Hepatocyte (in vitro differentiated cells): ENCODE measurements around the gene STAC3. TPM values are rescaled to one million over a fixed set of nuclear protein-coding genes. Genes with fewer than 3 reads are reported as not detected.

Experiments used
- DNase-seq: peaks from one replicate; pipeline ENCODE4 v3.0.0-alpha.2; 2016; ENCODE audit warnings: low spot score
- H2AFZ ChIP-seq: fragments of 200-600 bp; sonication (generic); 2 replicates; pipeline ENCODE4 v1.6.0; 2016; ENCODE audit warnings: antibody characterized with exemption, mild to moderate bottlenecking
- H3K27ac ChIP-seq: fragments of 200-600 bp; sonication (generic); 2 replicates; pipeline ENCODE4 v1.5.1; 2016; ENCODE audit warnings: mild to moderate bottlenecking
- H3K27me3 ChIP-seq: fragments of 200-600 bp; sonication (generic); 2 replicates; pipeline ENCODE4 v1.6.1; 2016
- H3K36me3 ChIP-seq: fragments of 200-600 bp; sonication (generic); replicated peaks from 2 replicates; pipeline ENCODE4 v1.5.1; 2016; ENCODE audit warnings: low read depth; ENCODE audit not compliant: insufficient read depth
- H3K4me1 ChIP-seq: fragments of 200-600 bp; sonication (generic); 2 replicates; pipeline ENCODE4 v1.5.1; 2016; ENCODE audit warnings: mild to moderate bottlenecking, moderate library complexity; ENCODE audit not compliant: insufficient read depth
- H3K4me2 ChIP-seq: fragments of 200-600 bp; sonication (generic); 2 replicates; pipeline ENCODE4 v1.6.0; 2016
- H3K4me3 ChIP-seq: fragments of 200-600 bp; sonication (generic); 2 replicates; pipeline ENCODE4 v1.5.1; 2016; ENCODE audit warnings: mild to moderate bottlenecking
- H3K79me2 ChIP-seq: fragments of 200-600 bp; sonication (generic); 2 replicates; pipeline ENCODE4 v1.6.0; 2017; ENCODE audit warnings: mild to moderate bottlenecking
- H3K9me2 ChIP-seq: fragments of 200-600 bp; sonication (generic); replicated peaks from 2 replicates; pipeline ENCODE4 v1.6.0; 2017; ENCODE audit warnings: mild to moderate bottlenecking; ENCODE audit not compliant: insufficient read depth
- H3K9me3 ChIP-seq: fragments of 200-600 bp; sonication (generic); 2 replicates; pipeline ENCODE4 v1.5.1; 2016; ENCODE audit warnings: low read depth, mild to moderate bottlenecking
- H4K20me1 ChIP-seq: fragments of 200-600 bp; sonication (generic); 2 replicates; pipeline ENCODE4 v1.6.0; 2016; ENCODE audit warnings: mild to moderate bottlenecking; ENCODE audit not compliant: insufficient read depth, poor library complexity, severe bottlenecking
- CTCF ChIP-seq: fragments of 200-600 bp; sonication (generic); IDR thresholded peaks from 2 replicates; pipeline ENCODE4 v1.5.1; 2016; ENCODE audit warnings: antibody characterized with exemption, mild to moderate bottlenecking; ENCODE audit not compliant: poor library complexity
- EZH2 ChIP-seq: fragments of 200-600 bp; sonication (generic); IDR thresholded peaks from 2 replicates; pipeline ENCODE4 v1.6.1; 2016; ENCODE audit warnings: antibody characterized with exemption, mild to moderate bottlenecking, borderline replicate concordance
- EZH2phosphoT487 ChIP-seq: fragments of 200-600 bp; sonication (generic); IDR thresholded peaks from one replicate; pipeline ENCODE4 v1.6.1; 2018; ENCODE audit warnings: antibody characterized with exemption, mild to moderate bottlenecking, low read depth, moderate library complexity; ENCODE audit not compliant: unreplicated experiment, severe bottlenecking
- WGBS: methylation state at CpG from one replicate; pipeline ENCODE4 v1.1.6; 2016; ENCODE audit warnings: low lambda C conversion rate; ENCODE audit errors: missing lambda C conversion rate; 5-methylcytosine and 5-hydroxymethylcytosine counted together
- microRNA counts: library from miRNA; unstranded; fragments of <30 nt; microRNA quantifications from one replicate; lab custom pipeline; 2017
- microRNA-seq: library from miRNA; unstranded; fragments of <30 nt; microRNA quantifications from one replicate; pipeline ENCODE4, GENCODE V29; 2017
- polyA plus RNA-seq: library from polyadenylated mRNA; unstranded; fragments of >200 nt; fragmentation: Nextera tagmentation; extraction: Ambion mirVana; gene quantifications from 2 replicates; pipeline ENCODE4 v1.2.1, GENCODE V29; 2016
- small RNA-seq: library from RNA; depleted of rRNA; stranded (forward); fragments of <200 nt; gene quantifications from one replicate; pipeline ENCODE3, GENCODE V24; 2014
- total RNA-seq: library from RNA; depleted of rRNA; stranded (reverse); fragments of >200 nt; gene quantifications from 2 replicates; pipeline ENCODE4 v1.2.3, GENCODE V29; 2014

The STAC3 gene
- total and polyA plus RNA-seq, 2 experiments from 2014 or later = 0.23 to 0.83 TPM

GRCh38 chr12:57194253-57194652, 56.7 kb downstream of the STAC3 start:
- no peak for TF ChIP-seq EZH2phosphoT487
- no peak for TF ChIP-seq EZH2
- no peak for TF ChIP-seq CTCF
- Histone ChIP-seq H3K27me3 (no peaks in the 10 kb centered on the region), H3K36me3 (no peaks in the 10 kb centered on the region), H3K79me2 (no peaks in the 10 kb centered on the region), H4K20me1 (no peaks in the 10 kb centered on the region), H3K27ac (no peak overlapping the region), H3K9me3 (no peaks in the 10 kb centered on the region), H2AFZ (no peak overlapping the region), H3K9me2 (no peaks in the 10 kb centered on the region), H3K4me3 (no peak overlapping the region), H3K4me2 (no peak overlapping the region), H3K4me1 (no peaks in the 10 kb centered on the region)
- 97% methylated on average over 18 of the region's 18 CpGs for WGBS
- no peak for DNase-seq

- Histone ChIP-seq H3K79me2 (no peaks in the 10 kb centered on the region), H3K4me2 (no peak overlapping the region), H3K36me3 (no peaks in the 10 kb centered on the region), H4K20me1 (no peaks in the 10 kb centered on the region), H3K4me3 (no peak overlapping the region), H3K27ac (no peak overlapping the region), H2AFZ (no peak overlapping the region), H3K27me3 (no peaks in the 10 kb centered on the region), H3K9me3 (no peaks in the 10 kb centered on the region), H3K9me2 (no peaks in the 10 kb centered on the region), H3K4me1 (no peaks in the 10 kb centered on the region)
- DNase-seq = no peak
- TF ChIP-seq CTCF (no peak), EZH2phosphoT487 (no peak), EZH2 (no peak)
- WGBS = 87% methylated on average over 18 of the region's 19 CpGs
Measured at GRCh38 chr12:57193706-57194245, 57.2 kb downstream of the STAC3 start.

MicroRNAs encoded within 50 kb of the gene (microRNA counts, 767-probe panel; counts per million panel counts)
- not detected for microRNA hsa-miR-1228-3p (lab: Ali Mortazavi, UCI)

Small RNAs within 50 kb of the gene (microRNA-seq; reads per million reads assigned to microRNA genes)
- 11.2 reads per million, percentile 26 among the genes with 10 or more reads in this experiment for gene MIR1228

Small RNAs within 50 kb of the gene (small RNA-seq; reads per million reads assigned to genes)
- 1.0 reads per million, percentile 72 among the genes with 10 or more reads in this experiment for gene MIR1228

Other genes with a start within 250 kb of the STAC3 start
- 6.4 and 6.5 TPM in 2 replicates for gene ZBTB39, start 244.6 kb downstream of the STAC3 start, total RNA-seq
- 1.8 and 2.0 TPM in 2 replicates for gene ZBTB39, start 244.6 kb downstream of the STAC3 start, polyA plus RNA-seq
- 13.0 and 18.1 TPM in 2 replicates for gene TAC3, start 234.7 kb downstream of the STAC3 start, total RNA-seq
- gene TAC3, start 234.7 kb downstream of the STAC3 start, polyA plus RNA-seq = 113 and 167 TPM in 2 replicates
- 28.3 and 29.2 TPM in 2 replicates for gene MYO1A, start 201.1 kb downstream of the STAC3 start, total RNA-seq
- 23.8 and 25.2 TPM in 2 replicates for gene MYO1A, start 201.1 kb downstream of the STAC3 start, polyA plus RNA-seq
- gene NEMP1, start 172.4 kb downstream of the STAC3 start, total RNA-seq = 8.3 and 9.3 TPM in 2 replicates
- gene NEMP1, start 172.4 kb downstream of the STAC3 start, polyA plus RNA-seq = 3.0 and 6.2 TPM in 2 replicates
- 21.9 and 24.8 TPM in 2 replicates for gene NAB2, start 162.1 kb downstream of the STAC3 start, total RNA-seq
- gene NAB2, start 162.1 kb downstream of the STAC3 start, polyA plus RNA-seq = 12.3 and 12.9 TPM in 2 replicates
- gene STAT6, start 139.8 kb downstream of the STAC3 start, total RNA-seq = 76.7 and 78.9 TPM in 2 replicates
- 80.0 and 101 TPM in 2 replicates for gene STAT6, start 139.8 kb downstream of the STAC3 start, polyA plus RNA-seq
- 48.5 and 76.8 TPM in 2 replicates for gene LRP1, start 122.7 kb downstream of the STAC3 start, total RNA-seq
- 47.8 and 57.6 TPM in 2 replicates for gene LRP1, start 122.7 kb downstream of the STAC3 start, polyA plus RNA-seq
- gene LRP1-AS, start 103.6 kb downstream of the STAC3 start, total RNA-seq = not detected in 2 replicates
- 0.59 TPM in 1 of 2 replicates, not detected in the other for gene LRP1-AS, start 103.6 kb downstream of the STAC3 start, polyA plus RNA-seq
- 0.52 and 1.1 TPM in 2 replicates for gene NXPH4, start 34.4 kb downstream of the STAC3 start, total RNA-seq
- 2.7 and 3.3 TPM in 2 replicates for gene NXPH4, start 34.4 kb downstream of the STAC3 start, polyA plus RNA-seq
- gene SHMT2, start 21.5 kb downstream of the STAC3 start, total RNA-seq = 168 and 193 TPM in 2 replicates
- gene SHMT2, start 21.5 kb downstream of the STAC3 start, polyA plus RNA-seq = 85.3 and 126 TPM in 2 replicates
- gene R3HDM2, start 179.9 kb upstream of the STAC3 start, total RNA-seq = 22.8 and 28.7 TPM in 2 replicates
- gene R3HDM2, start 179.9 kb upstream of the STAC3 start, polyA plus RNA-seq = 13.4 and 17.1 TPM in 2 replicates
- gene INHBC, start 183.6 kb upstream of the STAC3 start, total RNA-seq = 1.3 and 1.8 TPM in 2 replicates
- gene INHBC, start 183.6 kb upstream of the STAC3 start, polyA plus RNA-seq = 1.5 and 3.4 TPM in 2 replicates
- 44.2 and 45.9 TPM in 2 replicates for gene INHBE, start 204.1 kb upstream of the STAC3 start, total RNA-seq
- gene INHBE, start 204.1 kb upstream of the STAC3 start, polyA plus RNA-seq = 6.1 and 15.1 TPM in 2 replicates
- gene GLI1, start 208.6 kb upstream of the STAC3 start, total RNA-seq = 5.9 and 7.6 TPM in 2 replicates
- gene GLI1, start 208.6 kb upstream of the STAC3 start, polyA plus RNA-seq = 5.1 and 6.0 TPM in 2 replicates
- gene ARHGAP9, start 228.7 kb upstream of the STAC3 start, total RNA-seq = 0.44 and 2.0 TPM in 2 replicates
- gene ARHGAP9, start 228.7 kb upstream of the STAC3 start, polyA plus RNA-seq = 2.2 and 3.6 TPM in 2 replicates
- gene MARS1, start 236.9 kb upstream of the STAC3 start, total RNA-seq = 117 and 124 TPM in 2 replicates
- gene MARS1, start 236.9 kb upstream of the STAC3 start, polyA plus RNA-seq = 147 and 158 TPM in 2 replicates